AG10803 (cell line): ENCODE results near the gene AGAP1.

Source experiments
- DNase-seq: peaks from one replicate; pipeline ENCODE4 v3.0.0; 2010; ENCODE audit warnings: low read depth
- H3K4me3 ChIP-seq: 2 replicates; pipeline ENCODE4 v1.5.1; 2011; ENCODE audit warnings: mild to moderate bottlenecking, low read length, control low read depth
- TF ChIP-seq, protein P1 (sequence below): conservative IDR thresholded peaks from 2 replicates; pipeline ENCODE4 v1.5.1; 2011; ENCODE audit warnings: mild to moderate bottlenecking, low read length, control low read depth, inconsistent platforms

The AGAP1 gene

DNA sequence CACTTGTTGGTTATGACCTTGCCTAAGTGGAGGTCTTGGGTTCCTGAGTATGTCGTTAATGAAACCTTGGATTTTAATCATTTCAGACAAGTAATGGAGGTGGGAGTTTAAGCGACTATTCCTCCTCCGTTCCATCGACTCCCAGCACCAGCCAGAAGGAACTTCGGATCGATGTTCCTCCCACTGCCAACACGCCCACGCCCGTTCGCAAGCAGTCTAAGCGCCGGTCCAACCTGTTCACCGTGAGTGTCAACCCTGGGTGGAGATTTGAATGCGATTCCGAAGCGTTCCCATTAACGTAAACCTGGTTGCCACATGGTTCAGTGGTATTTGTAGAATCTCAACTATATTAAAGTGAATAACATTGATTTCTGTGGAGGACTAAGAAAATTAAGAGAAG, 305.4 kb downstream of the AGAP1 start:
- no peak overlapping the region for H3K4me3 ChIP-seq
- TF ChIP-seq, protein P1, sequence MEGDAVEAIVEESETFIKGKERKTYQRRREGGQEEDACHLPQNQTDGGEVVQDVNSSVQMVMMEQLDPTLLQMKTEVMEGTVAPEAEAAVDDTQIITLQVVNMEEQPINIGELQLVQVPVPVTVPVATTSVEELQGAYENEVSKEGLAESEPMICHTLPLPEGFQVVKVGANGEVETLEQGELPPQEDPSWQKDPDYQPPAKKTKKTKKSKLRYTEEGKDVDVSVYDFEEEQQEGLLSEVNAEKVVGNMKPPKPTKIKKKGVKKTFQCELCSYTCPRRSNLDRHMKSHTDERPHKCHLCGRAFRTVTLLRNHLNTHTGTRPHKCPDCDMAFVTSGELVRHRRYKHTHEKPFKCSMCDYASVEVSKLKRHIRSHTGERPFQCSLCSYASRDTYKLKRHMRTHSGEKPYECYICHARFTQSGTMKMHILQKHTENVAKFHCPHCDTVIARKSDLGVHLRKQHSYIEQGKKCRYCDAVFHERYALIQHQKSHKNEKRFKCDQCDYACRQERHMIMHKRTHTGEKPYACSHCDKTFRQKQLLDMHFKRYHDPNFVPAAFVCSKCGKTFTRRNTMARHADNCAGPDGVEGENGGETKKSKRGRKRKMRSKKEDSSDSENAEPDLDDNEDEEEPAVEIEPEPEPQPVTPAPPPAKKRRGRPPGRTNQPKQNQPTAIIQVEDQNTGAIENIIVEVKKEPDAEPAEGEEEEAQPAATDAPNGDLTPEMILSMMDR: no peak
- no peak for DNase-seq

DNA sequence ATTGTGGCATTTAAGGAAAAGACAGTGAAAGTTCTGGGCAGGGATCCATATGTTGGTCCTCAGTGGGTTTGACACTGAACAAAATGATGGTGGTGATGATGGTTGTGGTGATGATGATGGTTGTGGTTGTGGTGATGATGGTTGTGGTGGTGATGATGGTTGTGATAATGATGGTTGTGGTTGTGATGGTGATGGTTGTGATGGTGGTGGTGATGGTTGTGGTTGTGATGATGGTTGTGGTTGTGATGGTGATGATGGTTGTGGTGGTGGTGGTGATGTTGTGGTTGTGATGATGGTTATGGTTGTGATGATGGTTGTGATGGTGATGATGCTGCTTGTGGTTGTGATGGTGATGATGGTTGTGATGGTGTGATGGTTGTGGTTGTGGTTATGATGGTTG, 308.7 kb downstream of the AGAP1 start:
- TF ChIP-seq, protein P1: no peak
- DNase-seq: no peak
- H3K4me3 ChIP-seq: no peak overlapping the region

DNA sequence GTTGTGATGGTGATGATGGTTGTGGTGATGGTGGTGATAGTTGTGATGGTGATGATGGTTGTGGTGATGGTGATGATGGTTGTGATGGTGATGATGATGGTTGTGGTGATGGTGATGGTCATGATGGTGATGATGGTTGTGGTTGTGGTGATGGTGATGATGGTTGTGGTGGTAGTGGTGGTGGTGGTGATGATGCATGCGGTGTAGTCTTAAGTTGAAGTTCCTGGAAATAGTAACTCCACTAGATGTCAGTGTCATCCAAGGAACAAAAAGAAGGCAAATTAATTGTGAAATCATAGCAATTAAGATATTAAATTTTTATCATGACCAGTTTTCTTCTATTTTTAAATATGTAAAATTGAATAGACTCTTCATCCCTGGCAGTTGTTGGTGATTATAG, 309.2 kb downstream of the AGAP1 start:
- H3K4me3 ChIP-seq: no peak overlapping the region
- TF ChIP-seq, protein P1: peak; percentile 37
- DNase-seq: no peak

DNA sequence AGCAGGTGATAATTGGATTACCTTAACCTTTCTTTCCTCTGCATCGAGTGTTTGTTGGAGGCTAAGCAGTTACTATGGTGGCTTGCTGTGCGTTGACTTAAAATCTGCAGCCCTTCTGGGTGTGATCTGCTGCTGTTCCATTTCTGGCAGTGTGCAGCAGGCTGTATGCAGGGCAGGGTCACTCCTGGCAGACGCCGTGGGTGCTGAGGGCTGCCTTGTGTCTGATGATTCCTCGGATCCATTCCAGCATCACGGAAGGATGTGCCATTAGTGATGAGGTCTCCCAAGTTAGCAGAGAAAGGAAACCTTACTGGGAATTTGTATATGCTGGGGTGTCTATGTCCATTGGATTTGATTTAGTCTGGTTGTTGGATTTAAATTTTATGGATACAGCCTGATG, 310.8 kb downstream of the AGAP1 start:
- no peak overlapping the region for H3K4me3 ChIP-seq
- DNase-seq: no peak
- TF ChIP-seq, protein P1: no peak

DNA sequence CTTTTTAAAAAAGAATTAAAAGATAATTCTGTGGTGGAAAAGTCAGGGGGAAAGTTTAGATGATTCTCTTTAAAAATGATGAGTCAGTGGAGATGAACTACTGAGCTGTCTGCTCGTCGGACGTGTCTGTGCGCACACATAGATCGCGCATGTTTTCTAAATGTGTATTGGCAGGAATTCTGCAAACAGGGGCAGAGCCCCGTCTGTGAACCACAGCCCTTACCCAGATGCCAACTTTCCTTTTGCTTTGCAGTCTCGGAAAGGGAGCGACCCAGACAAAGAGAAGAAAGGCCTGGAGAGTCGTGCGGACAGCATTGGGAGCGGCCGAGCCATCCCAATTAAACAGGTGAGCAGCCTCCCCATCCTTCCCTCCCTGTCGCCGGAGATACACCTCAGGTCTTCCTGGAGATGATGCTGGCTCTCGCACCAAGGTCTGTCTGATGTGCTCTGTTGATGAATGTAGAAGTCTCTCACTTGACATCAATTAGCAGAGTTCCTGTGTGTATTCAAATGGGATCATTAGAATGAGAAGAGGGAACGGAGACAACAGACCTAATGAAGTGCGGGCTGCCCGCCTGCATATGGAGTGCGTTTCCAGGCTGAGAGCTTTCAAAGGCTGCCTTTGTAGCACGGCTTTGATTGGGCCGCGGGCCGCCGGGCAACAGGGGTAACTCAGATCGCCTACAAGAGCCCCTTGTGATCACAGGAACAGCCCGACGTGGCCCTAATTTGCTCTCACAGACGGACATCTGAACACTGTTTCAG, 313.3 kb downstream of the AGAP1 start:
- TF ChIP-seq, protein P1: no peak
- no peak overlapping the region for H3K4me3 ChIP-seq
- peak; percentile 31 for DNase-seq

DNA sequence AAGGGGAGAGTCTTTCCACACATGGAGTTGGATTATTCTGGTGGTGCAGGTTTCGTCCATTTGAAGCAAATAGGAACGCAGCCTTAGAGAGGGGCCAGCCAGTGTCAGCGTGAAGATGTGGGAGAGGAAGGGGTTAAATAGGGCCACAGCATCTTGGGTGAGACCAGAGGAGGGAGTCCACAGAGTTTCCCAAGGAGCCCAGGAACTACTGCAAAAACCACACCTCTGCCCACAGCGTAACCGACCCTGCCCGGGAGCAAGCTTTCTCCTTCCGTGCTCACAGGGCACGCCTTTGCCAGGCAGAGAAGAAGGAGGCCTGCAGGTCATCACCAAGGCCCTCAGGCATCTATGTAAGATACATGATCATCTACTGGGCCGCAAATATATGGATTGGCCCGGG, 314.5 kb downstream of the AGAP1 start:
- TF ChIP-seq, protein P1: no peak
- H3K4me3 ChIP-seq: no peak overlapping the region
- no peak for DNase-seq

DNA sequence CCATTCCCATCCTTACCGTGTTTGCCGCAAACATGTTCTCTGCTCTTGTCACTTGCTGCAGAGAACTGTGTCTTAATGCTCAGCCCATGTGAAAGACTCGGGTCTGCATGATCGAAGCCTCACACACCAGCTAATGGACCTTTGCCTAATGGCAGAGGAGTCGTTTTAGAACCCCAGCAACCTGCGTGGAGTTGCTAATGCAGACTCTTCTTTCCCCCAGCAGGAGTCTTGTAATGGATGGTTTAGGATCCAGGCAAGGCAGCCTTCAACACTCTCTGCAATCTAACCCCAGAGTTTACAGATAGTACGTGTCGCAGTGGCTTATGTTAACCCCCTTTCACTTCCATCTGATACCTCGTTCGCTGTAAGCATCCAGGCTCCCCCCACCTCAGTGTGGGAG, 316.4 kb downstream of the AGAP1 start:
- DNase-seq: no peak
- no peak overlapping the region for H3K4me3 ChIP-seq
- TF ChIP-seq, protein P1: no peak
